HG02623 (cell line): ENCODE results near the gene TMEM63B.
"Not testable (repeated sequence)": the region's sequence is repeated elsewhere in the genome, so short reads cannot be mapped to it uniquely, and the experiment has no call there.

Experiments
- ATAC-seq: cut with Tn5 transposase; IDR thresholded peaks from one replicate; pipeline ENCODE4 v1.9.1; 2021; ENCODE audit warnings: moderate library complexity; ENCODE audit not compliant: unreplicated experiment

TMEM63B gene

GRCh38 chr6:44094403-44095242 lies 32.7 kb upstream of the TMEM63B start:
- no peak for ATAC-seq

DNA sequence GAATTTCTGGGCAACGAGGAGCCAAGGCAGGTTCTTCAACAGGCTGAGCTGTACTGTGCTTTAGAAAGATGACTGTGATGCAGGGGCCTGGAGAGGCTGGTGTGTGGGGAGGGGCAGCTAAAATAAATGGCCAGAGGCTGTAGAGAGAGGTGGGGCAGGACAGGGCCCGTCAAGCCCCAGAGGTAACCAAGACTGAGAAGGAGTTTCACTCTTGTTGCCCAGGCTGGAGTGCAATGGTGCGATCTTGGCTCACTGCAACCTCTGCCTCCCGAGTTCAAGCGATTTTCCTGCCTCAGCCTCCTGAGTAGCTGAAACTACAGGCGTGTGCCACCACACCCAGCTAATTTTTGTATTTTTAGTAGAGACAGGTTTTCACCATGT lies 32.1 kb upstream of the TMEM63B start:
- not testable (repeated sequence) for ATAC-seq

- no peak for ATAC-seq
Observed at GRCh38 chr6:44096612-44097011, 30.7 kb upstream of the TMEM63B start.

GRCh38 chr6:44097782-44098317 lies 29.5 kb upstream of the TMEM63B start:
- no peak for ATAC-seq

- no peak for ATAC-seq
Observed at GRCh38 chr6:44099192-44099591, 28.2 kb upstream of the TMEM63B start.

DNA sequence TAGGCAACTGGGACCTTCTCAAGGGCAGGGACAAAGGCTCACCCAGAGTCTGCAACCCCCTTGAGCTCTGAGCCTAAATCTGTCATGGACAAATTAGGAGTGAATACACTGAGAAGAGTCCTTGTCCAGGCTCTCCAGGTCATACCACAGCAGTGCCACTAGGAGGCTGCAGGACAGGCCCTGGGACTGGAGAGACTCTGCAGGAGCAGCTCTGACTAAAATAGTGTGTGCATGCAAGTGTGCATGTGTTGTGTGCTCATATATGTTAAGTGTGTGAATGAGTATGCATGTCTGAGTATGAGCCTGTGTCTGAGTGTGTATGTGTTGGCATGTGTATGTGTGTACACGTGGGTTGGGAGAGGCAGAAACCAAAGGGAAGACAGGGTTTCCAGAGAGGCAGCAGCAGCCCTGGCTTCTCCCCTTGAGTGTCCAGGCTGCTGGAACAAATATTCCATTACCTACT lies 27.2 kb upstream of the TMEM63B start:
- ATAC-seq = no peak

DNA sequence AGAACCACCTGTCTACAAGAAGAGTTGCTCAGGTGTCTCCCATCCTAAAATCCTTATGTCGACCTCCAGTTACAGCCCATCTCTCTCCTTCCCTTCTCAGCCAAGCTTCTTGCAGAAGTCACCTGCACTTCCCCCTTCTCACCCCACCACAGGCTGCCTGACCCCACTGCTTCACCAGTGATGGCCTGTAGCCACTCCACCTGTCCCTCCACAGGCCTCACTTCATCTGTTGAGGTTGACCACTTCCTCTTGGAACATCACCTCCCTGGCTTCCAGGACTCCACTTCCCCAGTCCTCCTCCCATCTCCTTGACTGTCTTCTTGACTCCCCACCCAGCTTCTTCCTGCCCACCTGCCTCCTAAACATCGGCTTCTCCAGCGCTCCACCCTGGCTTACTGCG lies 25.5 kb upstream of the TMEM63B start:
- ATAC-seq = no peak

DNA sequence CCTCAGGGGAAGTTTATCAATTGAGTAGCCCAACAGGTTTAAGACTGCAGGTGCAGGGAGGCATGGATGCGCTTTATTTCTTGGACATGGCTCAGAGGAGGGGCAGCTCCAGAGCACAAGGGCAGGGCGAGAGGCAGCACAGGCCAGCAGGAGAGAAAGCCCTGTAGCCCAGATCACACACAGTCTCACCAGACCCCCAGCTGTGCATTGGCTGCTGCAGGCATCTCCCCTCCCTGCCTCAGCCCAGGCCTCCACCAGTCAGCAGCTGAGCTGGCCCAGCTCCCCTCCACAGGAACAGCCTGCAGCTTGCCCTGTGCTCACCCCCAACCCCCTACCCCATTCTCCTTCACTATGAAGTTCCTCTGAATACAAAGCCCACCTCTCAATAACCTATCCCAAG lies 24.8 kb upstream of the TMEM63B start:
- no peak for ATAC-seq

DNA sequence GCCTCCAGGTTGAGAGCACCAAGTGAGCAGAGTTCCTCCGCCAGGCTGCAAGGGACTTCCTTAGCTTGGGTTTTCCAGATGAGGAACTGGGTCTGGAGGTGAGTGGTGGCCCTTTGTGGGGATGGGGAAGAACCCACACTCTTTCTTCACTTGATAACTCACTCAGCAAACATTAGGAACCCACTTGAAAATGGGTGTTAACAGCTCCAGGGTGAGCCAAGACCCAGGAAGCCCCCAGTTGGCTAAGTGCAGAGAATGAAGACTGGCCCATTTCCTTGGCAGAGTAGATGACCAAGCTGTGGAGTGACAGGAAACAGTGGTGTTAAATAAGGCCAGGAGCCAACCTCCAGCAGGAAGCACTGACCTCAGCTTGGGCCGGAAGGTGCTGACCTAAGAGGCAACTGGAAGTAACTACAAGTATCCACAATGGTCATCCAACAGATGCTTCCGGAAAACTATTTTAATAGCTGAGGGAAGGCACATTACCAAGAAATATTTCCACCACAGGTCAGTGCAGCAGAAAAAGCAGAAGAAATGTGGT lies 22.8 kb upstream of the TMEM63B start:
- no peak for ATAC-seq

DNA sequence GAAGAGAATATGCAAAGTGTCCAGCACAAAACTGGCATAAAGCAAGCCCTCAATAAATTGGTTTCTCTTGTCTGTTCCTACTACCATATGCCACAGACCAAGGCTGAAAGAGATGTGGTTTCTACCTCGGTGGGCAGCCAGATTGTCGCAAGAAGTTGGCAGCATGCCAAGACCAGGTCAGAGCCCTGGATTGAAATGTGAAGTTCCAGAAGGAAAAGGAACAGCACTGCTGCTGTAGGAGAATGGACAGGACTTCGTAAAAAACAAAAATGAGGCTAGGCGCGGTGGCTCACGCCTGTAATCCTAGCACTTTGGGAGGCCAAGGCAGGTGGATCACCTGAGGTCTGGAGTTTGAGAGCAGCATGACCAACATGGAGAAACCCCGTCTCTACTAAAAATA lies 22.2 kb upstream of the TMEM63B start:
- no peak for ATAC-seq

GRCh38 chr6:44105993-44106740 lies 21.2 kb upstream of the TMEM63B start:
- ATAC-seq = no peak

DNA sequence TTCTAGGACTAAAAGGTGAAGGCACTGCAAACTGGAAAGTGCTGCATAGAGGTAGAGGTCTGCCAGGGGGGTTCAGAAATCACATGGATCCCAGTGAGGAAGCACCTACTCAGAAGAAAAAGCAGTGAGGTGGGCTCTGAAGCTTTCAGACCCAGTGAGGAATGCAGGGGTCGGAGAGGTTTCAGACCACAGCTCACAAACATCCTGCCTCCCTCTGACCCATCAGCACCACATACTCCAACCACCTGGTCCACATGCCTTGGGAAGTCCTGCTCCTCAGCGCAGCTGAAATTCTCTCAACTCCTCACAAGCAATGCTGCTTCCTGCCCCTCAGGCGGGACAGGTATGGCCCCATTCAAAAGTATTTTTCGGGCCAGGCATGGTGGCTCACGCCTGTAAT lies 20.3 kb upstream of the TMEM63B start:
- ATAC-seq = no peak

DNA sequence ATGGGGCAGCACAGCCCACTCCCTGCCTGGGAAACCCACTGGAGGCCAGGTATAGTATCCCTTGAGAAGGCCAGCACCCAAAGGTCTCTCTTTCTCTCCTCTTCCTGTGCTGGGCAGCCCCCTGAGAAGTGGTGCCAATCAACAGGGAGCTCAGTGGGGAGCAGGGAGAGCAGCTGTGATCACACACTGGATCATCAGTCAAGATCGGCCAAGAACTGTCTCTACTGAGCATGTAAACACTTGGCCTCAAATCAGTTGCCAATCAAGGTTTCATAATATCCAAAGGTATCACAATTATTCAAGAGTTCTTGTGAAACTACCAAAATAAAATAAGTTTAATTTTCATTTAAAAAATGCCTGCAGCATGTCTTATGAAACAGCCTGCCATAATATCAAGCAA lies 18.9 kb upstream of the TMEM63B start:
- no peak for ATAC-seq

DNA sequence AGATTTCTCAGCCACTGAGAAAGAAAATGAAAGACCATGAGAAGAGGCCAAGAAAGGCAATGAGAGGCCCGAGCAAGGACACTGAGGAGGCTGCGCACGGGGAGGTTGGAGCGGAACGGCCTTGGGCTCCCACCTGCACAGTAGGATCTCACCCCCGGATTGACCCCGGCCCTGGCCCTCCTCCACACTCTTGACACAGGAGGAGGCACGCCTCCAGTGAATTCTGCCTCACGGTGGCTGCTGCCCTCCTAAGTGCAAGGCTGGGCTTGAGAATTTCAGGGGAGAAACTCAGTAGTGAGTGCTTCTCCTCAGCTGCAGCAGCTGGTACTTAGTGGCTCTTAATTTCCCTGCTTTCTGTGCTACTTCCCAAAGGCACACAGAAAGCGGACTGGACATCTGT lies 18.1 kb upstream of the TMEM63B start:
- ATAC-seq = no peak

- no peak for ATAC-seq
Observed at GRCh38 chr6:44110005-44110676, 17.2 kb upstream of the TMEM63B start.

DNA sequence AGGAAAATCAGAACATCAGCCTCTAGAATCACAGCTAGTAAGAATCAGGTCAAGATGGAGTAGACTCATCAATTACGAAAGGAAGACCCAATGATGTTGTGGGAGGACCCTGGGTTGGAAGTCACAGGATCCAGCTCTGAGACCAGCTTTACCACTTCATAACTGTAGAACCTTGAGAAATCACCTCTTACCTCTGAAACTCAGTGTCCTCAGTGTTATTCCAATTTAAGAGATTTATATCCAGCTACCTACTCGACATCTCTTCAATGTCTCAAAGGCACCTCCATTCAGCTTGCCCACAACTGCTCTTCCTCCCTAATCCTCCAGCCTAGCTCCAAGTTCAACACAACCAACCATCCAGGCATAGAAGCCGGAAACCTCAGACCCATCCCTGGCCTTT lies 16.4 kb upstream of the TMEM63B start:
- ATAC-seq = no peak

GRCh38 chr6:44111434-44112417 lies 15.6 kb upstream of the TMEM63B start:
- no peak for ATAC-seq

- no peak for ATAC-seq
Observed at GRCh38 chr6:44113414-44113813, 13.9 kb upstream of the TMEM63B start.

DNA sequence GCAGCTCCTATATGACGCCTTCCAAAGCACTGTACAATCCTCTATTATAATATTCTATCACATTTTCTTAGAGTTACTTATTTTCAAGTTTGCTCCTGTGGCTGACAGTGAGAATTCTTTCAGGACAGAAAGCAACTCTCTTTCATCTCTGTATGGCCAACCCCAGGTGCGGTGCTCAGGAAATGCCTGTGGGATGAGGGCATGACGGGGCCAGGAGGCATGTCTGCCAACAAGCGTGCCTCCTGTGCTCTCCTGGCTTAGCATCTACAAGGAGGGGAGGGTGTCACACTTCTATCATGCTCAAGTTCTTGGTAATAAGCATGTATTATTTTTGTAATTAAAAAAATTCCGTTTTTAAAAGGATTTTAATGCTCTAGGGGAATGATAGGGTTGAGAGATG lies 11.5 kb upstream of the TMEM63B start:
- ATAC-seq = no peak
